K562 (cell line): ENCODE results near the gene SLC35D3. TPM values are rescaled to one million over a fixed set of nuclear protein-coding genes. Genes with fewer than 3 reads are reported as not detected.

Experiments used
- ATAC-seq: fragments of 200-7000 bp; cut with Tn5 transposase; 3 replicates; pipeline ENCODE4 v1.9.1; 2020; ENCODE audit warnings: moderate library complexity
- BruUV-seq: library from RNA; stranded (reverse); fragments of 400-500 nt; replicated peaks from 2 replicates; lab custom pipeline; 2021; lab: Mats Ljungman, UMichigan
- CTCF ChIA-PET: fragments of 300-600 bp; formaldehyde crosslinking; extraction: SDS; loops from one replicate; lab custom pipeline; 2021; ENCODE audit warnings: low intra/inter-chr PET ratio; lab: Yijun Ruan, JAX
- POLR2A ChIA-PET: fragments of 300-600, 350-650 bp; sonication (Branson Sonifier 250); formaldehyde crosslinking; extraction: SDS; loops from one replicate; lab custom pipeline; 2021; ENCODE audit warnings: antibody characterized with exemption, inconsistent platforms; lab: Yijun Ruan, JAX
- DNase-seq, 4 experiments: peaks; one replicate each; pipeline versions ENCODE4 v3.0.0 to v3.0.0-alpha.2; 2011 to 2018; ENCODE audit warnings: low spot score in 3 of 4, mixed read lengths in 3 of 4; ENCODE audit errors: extremely low read depth in 1 of 4
- FAIRE-seq: peaks from 2 replicates; lab custom pipeline; 2011; peaks lifted over from hg19 to GRCh38; lab: Jason Lieb, UNC
- H2AFZ ChIP-seq: 2 replicates; pipeline ENCODE4 v1.6.0; 2011; ENCODE audit warnings: low read depth, low read length, control low read depth, inconsistent platforms
- H3K27ac ChIP-seq: fragments of 200-600 bp; 3 replicates; pipeline ENCODE4 v1.8.0; 2011; ENCODE audit warnings: low read depth, mild to moderate bottlenecking, control low read depth, inconsistent platforms, low read length, moderate library complexity, mixed read lengths; ENCODE audit errors: extremely low read depth
- H3K27me3 ChIP-seq, 2 experiments: fragments of 300-600 bp in 1 of 2; 2 replicates in 1 of 2; 3 replicates in 1 of 2; pipeline versions ENCODE4 v1.6.0 to v1.8.0; 2011; ENCODE audit warnings: inconsistent platforms in 2 of 2, low read length in 2 of 2, mild to moderate bottlenecking in 1 of 2, mixed read lengths in 1 of 2, moderate library complexity in 1 of 2; ENCODE audit not compliant: control insufficient read depth in 2 of 2, insufficient read depth in 2 of 2
- H3K36me3 ChIP-seq: fragments of 300-600 bp; 3 replicates; pipeline ENCODE4 v1.8.0; 2011; ENCODE audit warnings: mild to moderate bottlenecking, low read length, inconsistent platforms; ENCODE audit not compliant: control insufficient read depth, insufficient read depth
- H3K4me1 ChIP-seq, 2 experiments: fragments of 200-600 bp in 1 of 2; replicated peaks in 1 of 2; 2 replicates in 1 of 2; 3 replicates in 1 of 2; pipeline versions ENCODE4 v1.5.1 to v1.8.0; 2011; ENCODE audit warnings: inconsistent platforms in 2 of 2, low read length in 2 of 2, mild to moderate bottlenecking in 1 of 2, mixed read lengths in 1 of 2, moderate library complexity in 1 of 2; ENCODE audit not compliant: control insufficient read depth in 2 of 2, insufficient read depth in 2 of 2
- H3K4me2 ChIP-seq: 2 replicates; pipeline ENCODE4 v1.6.1; 2011; ENCODE audit warnings: low read length, control low read depth, inconsistent platforms, mixed read lengths; ENCODE audit not compliant: insufficient read depth
- H3K4me3 ChIP-seq: fragments of 200-600 bp; sonication (generic), shearing (Covaris generic); 2 replicates; pipeline ENCODE4 v1.5.1; 2016; ENCODE audit warnings: control low read depth, inconsistent platforms
- H3K79me2 ChIP-seq: fragments of 200-600 bp; 3 replicates; pipeline ENCODE4 v1.8.0; 2011; ENCODE audit warnings: low read length, inconsistent platforms; ENCODE audit not compliant: control insufficient read depth, insufficient read depth
- H3K9ac ChIP-seq, 2 experiments: 2 replicates each; pipeline versions ENCODE4 v1.6.0 to v1.6.1; 2011; ENCODE audit warnings: low read depth in 2 of 2, low read length in 2 of 2, control low read depth in 1 of 2, inconsistent platforms in 1 of 2, mild to moderate bottlenecking in 1 of 2, mixed read lengths in 1 of 2; ENCODE audit not compliant: insufficient read depth in 1 of 2
- H3K9me1 ChIP-seq: one replicate; pipeline ENCODE4 v1.6.0; 2011; ENCODE audit warnings: inconsistent platforms, mild to moderate bottlenecking, low read length, moderate library complexity; ENCODE audit not compliant: control insufficient read depth, insufficient read depth
- H3K9me3 ChIP-seq: replicated peaks from 2 replicates; pipeline ENCODE4 v1.5.1; 2011; ENCODE audit warnings: low read depth, low read length, inconsistent platforms; ENCODE audit not compliant: control insufficient read depth, insufficient read depth
- H4K20me1 ChIP-seq: replicated peaks from 2 replicates; pipeline ENCODE4 v1.6.1; 2011; ENCODE audit warnings: low read length, inconsistent platforms, mixed read lengths; ENCODE audit not compliant: control insufficient read depth, insufficient read depth
- BCL6 ChIP-seq: fragments of 250-450 bp; sonication (Bioruptor Pico); IDR thresholded peaks from 2 replicates; pipeline ENCODE4 v1.4.0; 2020
- CCNT2 ChIP-seq: IDR thresholded peaks from 2 replicates; pipeline ENCODE4 v1.6.1; 2011; ENCODE audit warnings: borderline replicate concordance, low read depth, mild to moderate bottlenecking, moderate library complexity, mixed read lengths, low read length; ENCODE audit not compliant: insufficient read length; ENCODE audit errors: extremely low read depth
- CHD2 ChIP-seq: IDR thresholded peaks from 2 replicates; pipeline ENCODE4 v1.6.1; 2011; ENCODE audit warnings: low read depth, low read length
- FOXK1 ChIP-seq: sonication (generic); formaldehyde crosslinking; IDR thresholded peaks from 2 replicates; pipeline ENCODE4 v1.8.0; 2022; ENCODE audit warnings: missing genetic modification reagents, mild to moderate bottlenecking, borderline replicate concordance
- HDAC6 ChIP-seq: IDR thresholded peaks from 2 replicates; pipeline ENCODE4 v1.6.1; 2012; ENCODE audit warnings: low read depth, mild to moderate bottlenecking, control low read depth, inconsistent platforms, low read length, moderate library complexity
- ID3 ChIP-seq, 2 experiments: fragments of 250-450 bp in 1 of 2; fragments of 450-650 bp in 1 of 2; sonication (Bioruptor Pico) in 1 of 2; IDR thresholded peaks; 2 replicates each; pipeline versions ENCODE4 v1.6.1 to v1.8.0; 2016 to 2021; ENCODE audit warnings: mild to moderate bottlenecking in 2 of 2, moderate library complexity in 2 of 2, missing compliant biosample characterization in 1 of 2, missing genetic modification characterization in 1 of 2
- KAT2B ChIP-seq: IDR thresholded peaks from one replicate; pipeline ENCODE4 v1.6.1; 2012; ENCODE audit warnings: low read depth, mild to moderate bottlenecking, control low read depth, inconsistent platforms, low read length, moderate library complexity
- KAT8 ChIP-seq: fragments of 450-650 bp; IDR thresholded peaks from 2 replicates; pipeline ENCODE4 v1.6.1; 2016; ENCODE audit warnings: low read depth, mild to moderate bottlenecking
- KLF1 ChIP-seq: fragments of 450-650 bp; IDR thresholded peaks from 2 replicates; pipeline ENCODE4 v1.6.1; 2016; ENCODE audit warnings: missing genetic modification characterization, missing compliant biosample characterization
- MTA1 ChIP-seq: fragments of 450-650 bp; IDR thresholded peaks from 2 replicates; pipeline ENCODE4 v1.6.1; 2017; ENCODE audit warnings: borderline replicate concordance
- SLC30A9 ChIP-seq: fragments of 250-450 bp; sonication (Bioruptor Pico); IDR thresholded peaks from 2 replicates; pipeline ENCODE4 v1.8.0; 2022; ENCODE audit warnings: mild to moderate bottlenecking, moderate library complexity
- STAT5B ChIP-seq: fragments of 250-450 bp; sonication (Bioruptor Pico); IDR thresholded peaks from 2 replicates; pipeline ENCODE4 v1.8.0; 2021; ENCODE audit warnings: mild to moderate bottlenecking, inconsistent platforms
- THRA ChIP-seq: fragments of 450-650 bp; IDR thresholded peaks from 2 replicates; pipeline ENCODE4 v1.6.1; 2017; ENCODE audit warnings: mild to moderate bottlenecking, moderate library complexity
- ZFX ChIP-seq: sonication (generic); formaldehyde crosslinking; IDR thresholded peaks from 2 replicates; pipeline ENCODE4 v1.8.0; 2022; ENCODE audit warnings: mild to moderate bottlenecking, missing genetic modification reagents, moderate library complexity
- ZKSCAN1 ChIP-seq: fragments of 150-350 bp; IDR thresholded peaks from 2 replicates; pipeline ENCODE4 v1.6.1; 2016; ENCODE audit warnings: low read depth, low read length
- ZNF445 ChIP-seq: fragments of 250-450 bp; sonication (Bioruptor Pico); IDR thresholded peaks from 2 replicates; pipeline ENCODE4 v1.4.0; 2020; ENCODE audit warnings: low read depth, mild to moderate bottlenecking, moderate library complexity
- ZNF699 ChIP-seq: fragments of 250-450 bp; sonication (Bioruptor Pico); IDR thresholded peaks from 2 replicates; pipeline ENCODE4 v1.8.0; 2021; ENCODE audit warnings: mild to moderate bottlenecking, moderate library complexity; ENCODE audit not compliant: insufficient replicate concordance
- WGBS: fragments of 100-300 bp; shearing (Covaris generic); methylation state at CpG from one replicate; pipeline ENCODE4 v1.1.6; 2016; ENCODE audit warnings: low coverage, mixed read lengths; ENCODE audit not compliant: insufficient coverage; ENCODE audit errors: missing lambda C conversion rate; 5-methylcytosine and 5-hydroxymethylcytosine counted together
- in situ Hi-C: fragments of 300-500 bp; cut with MboI; formaldehyde crosslinking; loops from 4 replicates; pipeline ENCODE4 v1.15.0; 2018; ENCODE audit warnings: inconsistent platforms, mixed read lengths
- intact Hi-C: fragments of 100-400 bp; cut with micrococcal nuclease; formaldehyde crosslinking; loops from 2 replicates; pipeline ENCODE4 v1.14.2; 2022
- polyA plus RNA-seq, 8 experiments: library from polyadenylated mRNA; depleted of rRNA in 4 of 8; stranded (reverse) in 5 of 8; unstranded in 3 of 8; fragments of >200 nt; fragmentation: Nextera tagmentation in 2 of 8; fragmentation: Illumina TruSeq in 1 of 8; extraction: Ambion mirVana in 2 of 8; extraction: Trizol in 1 of 8; gene quantifications; 2 replicates each; pipeline versions ENCODE4 v1.2.1 to v1.2.3, GENCODE V29; 2011 to 2014; ENCODE audit warnings: inconsistent platforms in 1 of 8, missing spikeins in 1 of 8
- total RNA-seq, 7 experiments: library from RNA; depleted of rRNA in 6 of 7; stranded (reverse); fragments of >200 nt in 6 of 7; fragmentation: Illumina TruSeq in 2 of 7; extraction: Trizol in 2 of 7; gene quantifications; 2 replicates each; pipeline versions ENCODE4 v1.2.1 to v1.2.3, GENCODE V29; 2011 to 2021; ENCODE audit warnings: low replicate concordance in 1 of 7
- TF ChIP-seq, protein P1 (sequence below): fragments of 450-650 bp; formaldehyde crosslinking; IDR thresholded peaks from 2 replicates; pipeline ENCODE4 v1.4.0; 2022; ENCODE audit warnings: mild to moderate bottlenecking, moderate library complexity

The SLC35D3 gene
- total and polyA plus RNA-seq, 9 of the 15 experiments (the other 6 are each of a cell fraction or from before 2014, with no cell fraction given): not detected

GRCh38 chr6:136922685-136923006 is 545 bp downstream of the SLC35D3 start:
- Histone ChIP-seq H3K4me2 (no peak overlapping the region), H3K79me2 (no peaks in the 10 kb centered on the region), H3K27me3 (peaks cover 7 to 45% of the 10 kb centered on the region in 2 experiments; a peak in 3 of 5 replicates), H3K4me1 (peaks cover 0 to 31% of the 10 kb centered on the region in 2 experiments; a peak in 2 of 5 replicates), H3K36me3 (no peaks in the 10 kb centered on the region), H3K4me3 (no peak overlapping the region), H3K27ac (no peak overlapping the region), H3K9me1 (no peaks in the 10 kb centered on the region), H3K9ac (no peak overlapping the region), H4K20me1 (no peaks in the 10 kb centered on the region), H3K9me3 (no peaks in the 10 kb centered on the region), H2AFZ (no peak overlapping the region)
- in situ Hi-C loops: no loop called here
- BruUV-seq: no TSS peak
- ATAC-seq (no peak), DNase-seq (no peak), FAIRE-seq (no peak)
- ChIA-PET POLR2A (interaction anchor here (0.6 kb wide), 2 partner anchors 99 to 279 kb away, joined by 3 to 4 read pairs; no protein-coding TSS in a partner anchor), CTCF (no interaction called here)
- intact Hi-C loops: loop anchor here (10.0 kb wide), 2 partner anchors 338 to 368 kb away; partner anchors contain the start of gene MAP7
- TF ChIP-seq CHD2: no peak
- TF ChIP-seq KAT2B: no peak
- no peak for TF ChIP-seq BCL6
- TF ChIP-seq SLC30A9: no peak
- no peak for TF ChIP-seq KAT8
- TF ChIP-seq ZKSCAN1: no peak
- no peak for TF ChIP-seq FOXK1
- no peak for TF ChIP-seq MTA1
- TF ChIP-seq ZNF445 (CRISPR knock-in tag): no peak
- TF ChIP-seq KLF1: no peak
- no peak for TF ChIP-seq ID3 (CRISPR knock-in tag; IDR thresholded peaks at IDR 0.05)
- no peak for TF ChIP-seq ID3 (tag; IDR thresholded peaks at IDR 0.05)
- TF ChIP-seq, protein P1, sequence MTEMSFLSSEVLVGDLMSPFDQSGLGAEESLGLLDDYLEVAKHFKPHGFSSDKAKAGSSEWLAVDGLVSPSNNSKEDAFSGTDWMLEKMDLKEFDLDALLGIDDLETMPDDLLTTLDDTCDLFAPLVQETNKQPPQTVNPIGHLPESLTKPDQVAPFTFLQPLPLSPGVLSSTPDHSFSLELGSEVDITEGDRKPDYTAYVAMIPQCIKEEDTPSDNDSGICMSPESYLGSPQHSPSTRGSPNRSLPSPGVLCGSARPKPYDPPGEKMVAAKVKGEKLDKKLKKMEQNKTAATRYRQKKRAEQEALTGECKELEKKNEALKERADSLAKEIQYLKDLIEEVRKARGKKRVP (CRISPR knock-in tag): no peak
- TF ChIP-seq CCNT2: no peak
- no peak for TF ChIP-seq STAT5B
- no peak for TF ChIP-seq THRA
- TF ChIP-seq HDAC6: no peak
- no peak for TF ChIP-seq ZFX
- TF ChIP-seq ZNF699 (CRISPR knock-in tag): no peak
- WGBS: 80% methylated on average over 8 of the region's 29 CpGs
